Ectodermal cell (in vitro differentiated cells): Measurements from ENCODE around the gene ELOVL7.
"Not testable (repeated sequence)": the region's sequence is repeated elsewhere in the genome, so short reads cannot be mapped to it uniquely, and the experiment has no call there.

Experiments used
- H3K27ac ChIP-seq: 2 replicates; pipeline ENCODE4 v1.7.0; 2013; ENCODE audit warnings: mild to moderate bottlenecking, low read depth, low read length; ENCODE audit not compliant: insufficient read depth, poor library complexity, severe bottlenecking
- H3K27me3 ChIP-seq: 2 replicates; pipeline ENCODE4 v1.7.0; 2013; ENCODE audit warnings: mild to moderate bottlenecking, low read length; ENCODE audit not compliant: insufficient read depth, control insufficient read depth, poor library complexity, severe bottlenecking
- H3K36me3 ChIP-seq: one replicate; pipeline ENCODE4 v1.7.0; 2013; ENCODE audit warnings: low read length; ENCODE audit not compliant: control insufficient read depth, insufficient read depth
- H3K4me1 ChIP-seq: one replicate; pipeline ENCODE4 v1.7.0; 2013; ENCODE audit warnings: low read length; ENCODE audit not compliant: control insufficient read depth, insufficient read depth
- H3K4me3 ChIP-seq: 2 replicates; pipeline ENCODE4 v1.7.0; 2013; ENCODE audit warnings: low read depth, low read length, control low read depth; ENCODE audit not compliant: insufficient read depth
- H3K9me3 ChIP-seq: 2 replicates; pipeline ENCODE4 v1.7.0; 2013; ENCODE audit warnings: mild to moderate bottlenecking, low read length, moderate library complexity; ENCODE audit not compliant: control insufficient read depth
- WGBS, 2 experiments: methylation state at CpG; one replicate each; pipeline ENCODE4 v1.1.7; 2013; ENCODE audit warnings: missing lambda C conversion rate in 2 of 2; 5-methylcytosine and 5-hydroxymethylcytosine counted together

ELOVL7 gene

DNA sequence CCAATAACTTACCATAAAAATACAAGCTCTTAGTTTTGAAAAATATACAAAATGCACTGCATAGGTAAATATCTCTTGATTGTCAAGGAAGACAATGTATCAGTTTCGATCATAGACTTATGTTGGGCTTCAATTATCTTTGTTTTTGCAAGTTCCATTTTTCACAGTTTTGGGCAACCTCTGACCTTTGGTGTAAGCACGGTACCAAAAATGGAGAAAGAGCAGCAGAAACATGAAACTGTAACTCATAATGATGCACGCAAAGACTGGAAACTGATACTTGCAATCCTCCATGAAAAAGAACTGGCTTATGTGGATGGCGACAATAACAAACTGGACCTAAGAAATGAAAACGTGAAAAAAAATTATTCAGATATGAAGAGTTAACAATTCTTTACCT is 89.6 kb downstream of the ELOVL7 start:
- WGBS, 2 experiments, result 90 to 93% methylated on average over 4 to 5 of the region's 5 CpGs
- no peaks in the 10 kb centered on the region for H3K36me3 ChIP-seq
- H3K4me3 ChIP-seq, result no peak overlapping the region
- H3K27me3 ChIP-seq, result no peaks in the 10 kb centered on the region
- no peaks in the 10 kb centered on the region for H3K4me1 ChIP-seq
- H3K9me3 ChIP-seq, result no peaks in the 10 kb centered on the region
- H3K27ac ChIP-seq, result no peak overlapping the region

DNA sequence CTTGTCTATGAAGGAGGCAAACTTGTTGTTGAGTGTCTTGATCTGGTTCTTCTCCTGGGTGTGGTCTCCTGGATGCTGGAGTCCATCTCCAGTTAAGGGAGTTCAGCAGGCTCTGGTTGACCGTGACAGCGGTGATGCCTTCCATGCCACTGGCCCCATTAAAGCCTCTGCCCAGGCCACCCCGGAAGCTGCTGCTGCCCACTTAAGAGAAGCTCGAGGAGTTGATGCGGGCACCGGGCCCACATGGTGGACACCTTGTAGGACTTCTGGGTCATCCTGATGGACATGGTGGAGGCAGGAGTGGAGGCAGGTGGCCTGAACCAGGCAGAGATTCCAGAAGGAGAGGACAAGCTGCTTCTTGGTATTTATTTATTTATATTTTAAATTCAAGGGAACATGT is 99.4 kb downstream of the ELOVL7 start:
- no peaks in the 10 kb centered on the region for H3K4me1 ChIP-seq
- WGBS, 2 experiments, result 96% methylated on average over 6 of the region's 6 CpGs

DNA sequence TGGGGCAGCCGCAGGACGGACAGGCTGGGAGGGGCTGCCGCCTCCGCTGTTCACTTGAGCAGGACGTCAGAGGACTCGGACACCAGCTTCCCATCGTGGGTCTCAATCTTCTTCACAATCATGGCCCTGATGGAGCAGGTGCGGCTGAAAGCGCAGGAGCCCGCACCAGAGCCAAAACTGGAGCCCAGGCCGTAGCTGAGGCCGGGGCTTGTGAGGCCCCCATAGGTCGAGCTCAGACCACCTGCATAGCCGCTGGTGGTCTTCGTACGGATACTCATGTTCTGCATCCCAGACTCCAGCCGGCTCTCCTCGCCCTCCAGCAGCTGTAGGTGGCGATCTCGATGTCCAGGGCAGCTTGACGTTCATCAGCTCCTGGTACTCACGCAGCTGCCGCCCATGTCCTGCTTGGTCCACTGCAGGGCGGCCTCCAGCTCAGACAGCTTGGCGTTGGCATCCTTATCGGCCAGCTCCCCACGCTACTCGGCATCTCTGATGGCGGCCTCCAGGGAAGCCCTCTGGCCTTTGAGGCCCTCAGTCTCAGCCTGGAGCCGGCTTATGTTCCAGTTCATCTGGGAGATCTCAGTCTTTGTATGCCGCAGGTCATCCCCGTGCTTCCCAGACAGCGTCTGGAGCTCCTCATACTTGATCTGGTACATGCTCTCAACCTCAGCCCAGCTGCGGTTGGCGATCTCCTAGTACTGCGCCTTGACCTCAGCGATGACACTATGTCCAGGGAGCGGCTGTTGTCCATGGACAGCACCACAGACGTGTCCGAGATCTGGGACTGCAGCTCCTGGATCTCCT is 100.4 kb downstream of the ELOVL7 start:
- Histone ChIP-seq H3K27me3 (no peaks in the 10 kb centered on the region), H3K4me3 (no peak overlapping the region), H3K4me1 (no peaks in the 10 kb centered on the region), H3K9me3 (no peaks in the 10 kb centered on the region), H3K27ac (no peak overlapping the region), H3K36me3 (no peaks in the 10 kb centered on the region)
- 95 to 96% methylated on average over 40 of the region's 40 CpGs for WGBS, 2 experiments

More for the DNA sequence above, 99.4 kb downstream of the ELOVL7 start:
- Histone ChIP-seq H3K27ac (no peak overlapping the region), H3K27me3 (no peaks in the 10 kb centered on the region), H3K36me3 (no peaks in the 10 kb centered on the region), H3K4me3 (no peak overlapping the region), H3K9me3 (no peaks in the 10 kb centered on the region)

DNA sequence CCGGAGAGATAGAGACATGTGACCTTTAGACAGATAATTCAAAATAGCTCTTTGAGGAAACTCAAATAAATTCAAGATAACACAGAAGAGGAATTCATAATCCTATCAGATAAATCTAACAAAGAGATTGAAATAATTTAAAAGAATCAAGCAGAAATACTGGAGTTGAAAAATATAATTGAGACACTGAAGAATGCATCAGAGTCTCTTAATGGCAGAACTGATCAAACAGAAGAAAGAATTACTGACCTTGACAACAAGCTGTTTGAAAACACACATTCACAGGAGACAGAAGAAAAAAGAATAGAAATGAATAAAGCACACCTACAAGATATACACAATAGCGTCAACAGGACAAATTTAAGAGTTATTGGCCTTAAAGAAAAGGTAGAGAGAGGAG is 103.7 kb downstream of the ELOVL7 start:
- no peak overlapping the region for H3K27ac ChIP-seq
- H3K27me3 ChIP-seq, result no peaks in the 10 kb centered on the region
- no peaks in the 10 kb centered on the region for H3K9me3 ChIP-seq
- WGBS, 2 experiments, result 82 to 88% methylated on average over 1 of the region's 2 CpGs
- H3K4me3 ChIP-seq, result no peak overlapping the region
- H3K4me1 ChIP-seq, result no peaks in the 10 kb centered on the region
- no peaks in the 10 kb centered on the region for H3K36me3 ChIP-seq

DNA sequence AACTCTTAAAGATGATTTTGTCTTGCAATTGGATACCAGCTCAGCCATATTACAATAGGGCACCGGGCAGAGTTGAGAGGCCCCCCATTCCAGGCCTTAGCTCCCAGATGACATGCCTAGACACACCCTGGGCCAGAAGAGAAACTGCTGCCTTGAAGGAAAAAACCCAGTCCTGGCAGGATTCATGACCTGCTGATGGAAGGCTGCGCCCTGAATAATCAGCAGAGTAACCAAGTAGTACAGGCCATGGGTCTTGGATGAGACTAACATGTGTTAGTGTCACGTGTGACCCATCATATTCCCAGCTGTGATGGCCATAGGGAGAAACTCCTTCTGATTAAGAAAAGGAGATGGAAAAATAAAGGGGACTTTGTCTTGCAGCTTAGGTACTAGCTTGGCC is 105.1 kb downstream of the ELOVL7 start:
- WGBS, 2 experiments, result 59 to 63% methylated on average over 3 of the region's 3 CpGs
- no peaks in the 10 kb centered on the region for H3K36me3 ChIP-seq
- no peaks in the 10 kb centered on the region for H3K4me1 ChIP-seq
- no peaks in the 10 kb centered on the region for H3K27me3 ChIP-seq
- H3K9me3 ChIP-seq, result no peaks in the 10 kb centered on the region
- no peak overlapping the region for H3K27ac ChIP-seq
- H3K4me3 ChIP-seq, result no peak overlapping the region

DNA sequence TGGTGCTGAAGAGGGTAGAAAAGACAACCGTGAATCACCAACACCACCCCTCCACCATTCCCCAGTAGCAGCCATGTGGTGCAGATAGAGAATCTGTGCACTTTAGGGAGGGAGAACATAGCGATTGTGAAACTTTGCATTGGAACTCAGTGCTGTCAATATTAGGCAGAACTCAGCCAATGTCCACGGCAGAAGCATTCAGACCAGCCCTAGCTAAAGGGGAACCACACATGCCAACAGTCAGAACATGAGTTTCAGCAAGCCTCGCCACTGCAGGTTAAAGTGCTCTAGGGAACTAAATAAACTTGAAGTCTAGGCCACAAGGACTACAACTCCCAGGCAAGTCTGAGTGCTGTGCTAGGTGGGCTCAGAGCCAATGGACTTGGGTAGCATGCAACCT is 105.6 kb downstream of the ELOVL7 start:
- no peak overlapping the region for H3K27ac ChIP-seq
- H3K9me3 ChIP-seq, result no peaks in the 10 kb centered on the region
- WGBS, 2 experiments, result 66 to 72% methylated on average over 4 of the region's 4 CpGs
- H3K4me3 ChIP-seq, result no peak overlapping the region
- H3K36me3 ChIP-seq, result no peaks in the 10 kb centered on the region
- no peaks in the 10 kb centered on the region for H3K27me3 ChIP-seq
- no peaks in the 10 kb centered on the region for H3K4me1 ChIP-seq

DNA sequence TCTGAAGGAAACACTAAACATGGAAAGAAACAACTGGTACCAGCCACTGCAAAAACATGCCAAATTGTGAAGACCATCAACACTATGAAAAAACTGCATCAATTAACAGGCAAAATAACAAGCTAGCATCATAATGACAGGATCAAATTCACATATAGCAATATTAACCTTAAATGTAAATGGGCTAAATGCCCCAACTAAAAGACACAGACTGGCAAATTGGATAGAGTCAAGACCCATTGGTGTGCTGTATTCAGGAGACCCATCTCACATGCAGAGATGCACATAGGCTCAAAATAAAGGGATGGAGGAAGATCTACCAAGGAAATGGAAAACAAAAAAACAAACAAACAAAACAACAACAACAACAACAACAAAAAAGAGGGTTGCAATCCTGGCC is 113.2 kb downstream of the ELOVL7 start:
- H3K27ac ChIP-seq, H3K36me3 ChIP-seq, H3K27me3 ChIP-seq, H3K9me3 ChIP-seq, H3K4me3 ChIP-seq, H3K4me1 ChIP-seq: not testable (repeated sequence)

DNA sequence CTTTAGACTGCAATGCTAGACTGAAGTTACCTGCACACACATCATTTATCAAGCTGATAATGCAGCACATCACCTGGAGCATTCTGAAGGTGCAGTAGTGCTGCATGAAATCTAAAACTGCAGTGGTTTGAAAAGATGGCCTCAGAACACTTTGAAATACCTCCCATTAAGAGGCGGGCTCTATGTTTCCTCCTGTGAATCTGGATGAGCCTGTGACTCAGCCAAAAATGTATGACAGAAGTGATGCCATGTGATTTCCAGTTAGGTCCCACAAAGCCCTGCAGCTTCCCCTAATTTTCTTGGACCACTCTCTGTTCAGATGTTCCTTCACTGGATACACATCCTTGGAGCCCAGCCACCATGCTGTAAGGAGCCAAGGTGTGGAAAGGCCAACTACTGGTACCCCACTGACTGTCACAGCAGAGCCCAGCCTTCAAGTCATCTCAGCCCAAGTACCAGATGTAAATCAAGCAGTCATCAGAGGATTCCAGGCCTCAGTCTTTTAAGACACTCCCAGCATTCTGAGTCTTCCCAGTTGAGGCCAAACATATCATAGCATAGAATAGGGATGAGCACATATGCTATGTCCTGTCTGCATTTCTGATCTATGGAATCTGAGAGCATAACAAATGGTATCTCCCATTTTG is 116.9 kb downstream of the ELOVL7 start:
- WGBS, 2 experiments, result 92 to 94% methylated on average over 1 of the region's 1 CpG
- Histone ChIP-seq H3K4me1 (no peaks in the 10 kb centered on the region), H3K27ac (no peak overlapping the region)

DNA sequence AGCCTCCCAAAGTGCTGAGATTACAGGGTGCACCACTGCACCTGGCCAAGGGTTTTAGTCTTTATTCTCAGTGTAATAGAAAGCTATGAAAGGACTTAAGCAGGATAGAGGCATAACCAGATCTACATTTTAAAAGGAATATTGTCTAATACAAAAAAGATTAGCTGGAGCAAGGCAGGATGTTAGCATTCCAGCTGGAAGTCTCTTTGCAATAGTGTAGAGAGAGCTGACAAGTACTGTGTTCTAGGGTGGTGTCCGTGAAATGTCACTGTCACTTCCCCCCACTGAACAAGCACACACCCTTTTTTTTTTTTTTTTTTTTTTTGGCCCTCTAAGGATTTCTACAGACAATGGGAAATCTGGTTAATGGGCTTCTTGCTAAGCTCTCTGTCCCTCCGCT is 119.9 kb downstream of the ELOVL7 start:
- WGBS, 2 experiments, result 78 to 91% methylated on average over 1 of the region's 2 CpGs
- no peaks in the 10 kb centered on the region for H3K9me3 ChIP-seq
- H3K27ac ChIP-seq, result no peak overlapping the region
- H3K27me3 ChIP-seq, result no peaks in the 10 kb centered on the region
- H3K4me3 ChIP-seq, result no peak overlapping the region
- H3K36me3 ChIP-seq, result no peaks in the 10 kb centered on the region
- no peaks in the 10 kb centered on the region for H3K4me1 ChIP-seq

More for the DNA sequence above, 116.9 kb downstream of the ELOVL7 start:
- Histone ChIP-seq H3K4me3 (no peak overlapping the region), H3K9me3 (no peaks in the 10 kb centered on the region), H3K36me3 (no peaks in the 10 kb centered on the region), H3K27me3 (no peaks in the 10 kb centered on the region)

DNA sequence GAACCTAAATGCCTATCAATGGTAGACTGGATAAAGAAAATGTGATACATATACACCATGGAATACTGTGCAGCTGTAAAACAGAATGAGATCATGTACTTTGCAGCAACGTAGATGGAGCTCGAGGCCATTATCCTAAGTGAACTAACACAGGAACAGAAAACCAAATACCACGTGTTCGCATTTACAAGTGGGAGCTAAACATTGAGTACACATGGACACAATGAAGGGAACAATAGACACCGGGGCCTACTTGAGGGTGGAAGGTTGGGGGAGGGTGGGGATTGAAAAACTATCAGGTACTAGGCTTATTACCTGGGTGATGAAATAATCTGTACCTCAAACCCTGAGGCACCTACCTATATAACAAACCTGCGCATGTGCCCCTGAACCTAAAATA is 121.7 kb downstream of the ELOVL7 start:
- no peaks in the 10 kb centered on the region for H3K36me3 ChIP-seq
- 85 to 87% methylated on average over 5 to 6 of the region's 6 CpGs for WGBS, 2 experiments
- no peak overlapping the region for H3K27ac ChIP-seq
- H3K4me1 ChIP-seq, result no peaks in the 10 kb centered on the region
- no peak overlapping the region for H3K4me3 ChIP-seq
- H3K27me3 ChIP-seq, result no peaks in the 10 kb centered on the region
- H3K9me3 ChIP-seq, result no peaks in the 10 kb centered on the region
